CD4-positive, alpha-beta T cell treated with Interleukin-6 at 100 ng/mL for 8 hours (primary cell): ENCODE measurements around the gene LTBP3.

Experiments used
- DNase-seq: peaks from one replicate; pipeline ENCODE4 v3.0.0-alpha.2; 2020; ENCODE audit warnings: mixed read lengths, low spot score

Gene LTBP3

GRCh38 chr11:65585396-65586246 lies 27.5 kb upstream of the LTBP3 start:
- no peak for DNase-seq

- DNase-seq = no peak
Measured at GRCh38 chr11:65584723-65585171, 26.6 kb upstream of the LTBP3 start.

- DNase-seq = no peak
Measured at GRCh38 chr11:65584106-65584505, 25.9 kb upstream of the LTBP3 start.

- no peak for DNase-seq
Measured at GRCh38 chr11:65583589-65583988, 25.4 kb upstream of the LTBP3 start.

- no peak for DNase-seq
Measured at GRCh38 chr11:65581928-65582327, 23.8 kb upstream of the LTBP3 start.

GRCh38 chr11:65580756-65581155 lies 22.6 kb upstream of the LTBP3 start:
- DNase-seq = no peak

- no peak for DNase-seq
Measured at GRCh38 chr11:65580031-65580692, 22.0 kb upstream of the LTBP3 start.

GRCh38 chr11:65579291-65579690 lies 21.1 kb upstream of the LTBP3 start:
- no peak for DNase-seq

- no peak for DNase-seq
Measured at GRCh38 chr11:65578667-65579066, 20.5 kb upstream of the LTBP3 start.

GRCh38 chr11:65578134-65578533 lies 20.0 kb upstream of the LTBP3 start:
- no peak for DNase-seq

- DNase-seq = no peak
Measured at GRCh38 chr11:65577756-65578109, 19.6 kb upstream of the LTBP3 start.

GRCh38 chr11:65576867-65577755 lies 19.0 kb upstream of the LTBP3 start:
- DNase-seq = no peak

- no peak for DNase-seq
Measured at GRCh38 chr11:65576232-65576866, 18.2 kb upstream of the LTBP3 start.

- peak; percentile 84 for DNase-seq
Measured at GRCh38 chr11:65575568-65576231, 17.5 kb upstream of the LTBP3 start, which contains the start of gene EHBP1L1. Gene EHBP1L1, plus strand, starts transcription at chr11:65576053. Its CDS starts 250 bp downstream, at chr11:65576303.

- no peak for DNase-seq
Measured at GRCh38 chr11:65574811-65575567, 16.8 kb upstream of the LTBP3 start.

- DNase-seq = peak; percentile 92
Measured at GRCh38 chr11:65574109-65574810, 16.1 kb upstream of the LTBP3 start.

GRCh38 chr11:65573391-65574079 lies 15.4 kb upstream of the LTBP3 start:
- DNase-seq = no peak

- DNase-seq = peak; percentile 87
Measured at GRCh38 chr11:65572356-65573051, 14.3 kb upstream of the LTBP3 start, which contains the start of gene FAM89B. Gene FAM89B, plus strand, starts transcription at chr11:65572538. Its CDS starts 132 bp downstream, at chr11:65572670.
